ENCODE data around the gene CCDC83.

CCDC83 gene

GRCh38 chr11:85874265-85874664, 19.1 kb downstream of the CCDC83 start:
- TF ChIP-seq SIN3A (IDR thresholded peaks at IDR 0.05; ENCODE audit: borderline replicate concordance, insufficient read depth, low read length) (no peak), FOXP2 (optimal IDR thresholded peaks at IDR 0.05; ENCODE audit: borderline replicate concordance, extremely low read depth, extremely low read length, insufficient read depth) (no peak), POLR2AphosphoS5 (IDR thresholded peaks at IDR 0.05; ENCODE audit: low read depth, low read length) (no peak), TAF1 (IDR thresholded peaks at IDR 0.05; ENCODE audit: borderline replicate concordance, insufficient read depth, low read length) (no peak)
- TF ChIP-seq, protein P1, sequence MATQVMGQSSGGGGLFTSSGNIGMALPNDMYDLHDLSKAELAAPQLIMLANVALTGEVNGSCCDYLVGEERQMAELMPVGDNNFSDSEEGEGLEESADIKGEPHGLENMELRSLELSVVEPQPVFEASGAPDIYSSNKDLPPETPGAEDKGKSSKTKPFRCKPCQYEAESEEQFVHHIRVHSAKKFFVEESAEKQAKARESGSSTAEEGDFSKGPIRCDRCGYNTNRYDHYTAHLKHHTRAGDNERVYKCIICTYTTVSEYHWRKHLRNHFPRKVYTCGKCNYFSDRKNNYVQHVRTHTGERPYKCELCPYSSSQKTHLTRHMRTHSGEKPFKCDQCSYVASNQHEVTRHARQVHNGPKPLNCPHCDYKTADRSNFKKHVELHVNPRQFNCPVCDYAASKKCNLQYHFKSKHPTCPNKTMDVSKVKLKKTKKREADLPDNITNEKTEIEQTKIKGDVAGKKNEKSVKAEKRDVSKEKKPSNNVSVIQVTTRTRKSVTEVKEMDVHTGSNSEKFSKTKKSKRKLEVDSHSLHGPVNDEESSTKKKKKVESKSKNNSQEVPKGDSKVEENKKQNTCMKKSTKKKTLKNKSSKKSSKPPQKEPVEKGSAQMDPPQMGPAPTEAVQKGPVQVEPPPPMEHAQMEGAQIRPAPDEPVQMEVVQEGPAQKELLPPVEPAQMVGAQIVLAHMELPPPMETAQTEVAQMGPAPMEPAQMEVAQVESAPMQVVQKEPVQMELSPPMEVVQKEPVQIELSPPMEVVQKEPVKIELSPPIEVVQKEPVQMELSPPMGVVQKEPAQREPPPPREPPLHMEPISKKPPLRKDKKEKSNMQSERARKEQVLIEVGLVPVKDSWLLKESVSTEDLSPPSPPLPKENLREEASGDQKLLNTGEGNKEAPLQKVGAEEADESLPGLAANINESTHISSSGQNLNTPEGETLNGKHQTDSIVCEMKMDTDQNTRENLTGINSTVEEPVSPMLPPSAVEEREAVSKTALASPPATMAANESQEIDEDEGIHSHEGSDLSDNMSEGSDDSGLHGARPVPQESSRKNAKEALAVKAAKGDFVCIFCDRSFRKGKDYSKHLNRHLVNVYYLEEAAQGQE (IDR thresholded peaks at IDR 0.05; ENCODE audit: insufficient read depth in 1 of 2, low read depth in 2 of 2, low read length in 2 of 2), result no peak

DNA sequence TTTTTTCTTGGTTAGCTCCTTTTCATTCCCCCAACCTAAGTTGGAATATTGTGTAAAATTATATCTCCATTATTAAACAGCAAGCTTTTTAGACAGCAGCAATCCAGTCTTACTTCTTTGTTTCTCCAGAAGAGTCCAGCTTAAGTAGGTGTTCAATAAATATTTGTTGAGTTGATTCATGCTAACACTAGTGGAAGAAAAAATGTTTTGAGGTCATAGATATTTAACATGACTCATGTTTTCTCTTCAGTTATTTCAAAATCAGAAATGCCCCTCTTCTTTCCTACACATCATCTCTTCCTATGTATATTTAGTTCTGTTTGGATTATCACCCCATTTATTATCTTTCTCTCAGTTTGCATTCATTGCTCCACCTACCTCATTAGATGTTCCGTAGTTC, 20.3 kb downstream of the CCDC83 start:
- TF ChIP-seq POLR2AphosphoS5 (IDR thresholded peaks at IDR 0.05; ENCODE audit: low read depth, low read length), result no peak
- TF ChIP-seq TAF1 (IDR thresholded peaks at IDR 0.05; ENCODE audit: borderline replicate concordance, insufficient read depth, low read length), result no peak
- TF ChIP-seq, protein P1 (IDR thresholded peaks at IDR 0.05; ENCODE audit: insufficient read depth in 1 of 2, low read depth in 2 of 2, low read length in 2 of 2), result no peak
- TF ChIP-seq FOXP2 (optimal IDR thresholded peaks at IDR 0.05; ENCODE audit: borderline replicate concordance, extremely low read depth, extremely low read length, insufficient read depth), result no peak
- TF ChIP-seq SIN3A (IDR thresholded peaks at IDR 0.05; ENCODE audit: borderline replicate concordance, insufficient read depth, low read length), result no peak

DNA sequence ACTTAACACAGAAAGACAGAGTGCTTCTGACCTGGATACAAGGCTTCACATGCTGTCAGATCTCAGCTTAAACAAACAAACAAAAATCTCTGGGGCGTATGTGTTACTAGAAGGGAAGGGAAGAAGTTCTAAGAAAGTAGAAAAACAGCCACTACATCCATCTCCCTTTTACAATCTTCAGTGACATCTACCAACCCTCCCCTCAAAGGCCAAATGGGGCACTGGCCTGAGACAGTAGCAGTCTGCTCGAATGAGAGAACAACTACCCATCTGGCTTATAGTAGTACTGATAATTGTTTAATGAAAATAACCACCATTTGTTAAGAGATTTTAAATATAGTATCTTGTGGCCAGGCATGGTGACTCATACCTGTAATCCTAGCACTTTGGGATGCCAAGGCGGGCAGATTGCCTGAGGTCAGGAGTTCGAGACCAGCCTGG, 29.4 kb downstream of the CCDC83 start:
- TF ChIP-seq, protein P1 (IDR thresholded peaks at IDR 0.05; ENCODE audit: insufficient read depth in 1 of 2, low read depth in 2 of 2, low read length in 2 of 2), result no peak
- no peak for TF ChIP-seq POLR2AphosphoS5 (IDR thresholded peaks at IDR 0.05; ENCODE audit: low read depth, low read length)
- TF ChIP-seq TAF1 (IDR thresholded peaks at IDR 0.05; ENCODE audit: borderline replicate concordance, insufficient read depth, low read length), result no peak
- no peak for TF ChIP-seq SIN3A (IDR thresholded peaks at IDR 0.05; ENCODE audit: borderline replicate concordance, insufficient read depth, low read length)
- TF ChIP-seq FOXP2 (optimal IDR thresholded peaks at IDR 0.05; ENCODE audit: borderline replicate concordance, extremely low read depth, extremely low read length, insufficient read depth), result no peak

GRCh38 chr11:85886089-85887056, 31.2 kb downstream of the CCDC83 start:
- TF ChIP-seq FOXP2 (optimal IDR thresholded peaks at IDR 0.05; ENCODE audit: borderline replicate concordance, extremely low read depth, extremely low read length, insufficient read depth) (no peak), POLR2AphosphoS5 (IDR thresholded peaks at IDR 0.05; ENCODE audit: low read depth, low read length) (no peak), TAF1 (IDR thresholded peaks at IDR 0.05; ENCODE audit: borderline replicate concordance, insufficient read depth, low read length) (no peak), SIN3A (IDR thresholded peaks at IDR 0.05; ENCODE audit: borderline replicate concordance, insufficient read depth, low read length) (no peak)
- TF ChIP-seq, protein P1 (IDR thresholded peaks at IDR 0.05; ENCODE audit: insufficient read depth in 1 of 2, low read depth in 2 of 2, low read length in 2 of 2), result no peak
